Activated gamma-delta T cell treated with anti-CD3 and anti-CD28 coated beads, Interleukin-2, amount 50 U/mL, for 16 hours (primary cell): ENCODE measurements around the gene KIR2DL3.

Source experiments
- DNase-seq: peaks from one replicate; pipeline ENCODE4 v3.0.0-alpha.2; 2020; ENCODE audit warnings: low read depth

The KIR2DL3 gene

DNA sequence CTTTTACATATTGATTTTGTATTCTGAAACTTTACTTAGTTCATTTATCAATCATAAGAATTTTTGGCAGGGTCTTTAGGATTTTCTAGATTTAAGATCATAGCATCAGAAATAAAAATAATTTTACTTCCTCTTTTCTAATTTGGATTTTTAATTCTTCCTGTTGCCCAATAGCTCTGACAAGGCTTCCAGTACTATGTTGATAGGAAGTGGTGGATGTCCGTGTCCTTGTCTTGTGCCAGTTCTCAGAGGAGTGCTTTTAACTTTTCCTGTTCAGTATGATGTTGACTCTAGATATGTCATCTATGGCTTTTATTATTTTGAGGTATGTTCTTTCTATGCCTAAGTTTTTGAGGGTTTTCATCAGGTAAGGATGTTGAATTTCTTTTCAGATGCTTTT lies 57.4 kb downstream of the KIR2DL3 start:
- no peak for DNase-seq
